IMR-90 (cell line): Measurements from ENCODE around the gene ARHGEF17. TPM values are rescaled to one million over a fixed set of nuclear protein-coding genes. Genes with fewer than 3 reads are reported as not detected.

Source experiments
- ATAC-seq: fragments of 200-7000 bp; cut with Tn5 transposase; 2 replicates; pipeline ENCODE4 v1.9.1; 2020; ENCODE audit warnings: low read depth, mild to moderate bottlenecking, moderate library complexity
- BruUV-seq: library from RNA; stranded (reverse); fragments of 400-500 nt; replicated peaks from 2 replicates; lab custom pipeline; 2021; lab: Mats Ljungman, UMichigan
- CTCF ChIA-PET: fragments of 300-600 bp; formaldehyde crosslinking; extraction: SDS; loops from one replicate; lab custom pipeline; 2021; ENCODE audit warnings: antibody characterized with exemption; lab: Yijun Ruan, JAX
- POLR2A ChIA-PET: fragments of 300-600 bp; sonication (Branson Sonifier 250); formaldehyde crosslinking; loops from one replicate; lab custom pipeline; 2022; ENCODE audit warnings: antibody characterized with exemption; ENCODE audit not compliant: unreplicated experiment; lab: Charles Lee
- DNase-seq: peaks from one replicate; pipeline ENCODE4 v3.0.0; 2013
- H2AFZ ChIP-seq: replicated peaks from 2 replicates; pipeline ENCODE3; 2013; ENCODE audit warnings: low read length, mild to moderate bottlenecking; ENCODE audit not compliant: poor library complexity
- H2AK5ac ChIP-seq: 2 replicates; pipeline ENCODE4 v1.6.1; 2013; ENCODE audit warnings: low read depth, low read length, inconsistent platforms
- H2AK9ac ChIP-seq: replicated peaks from 2 replicates; pipeline ENCODE3; 2013; ENCODE audit warnings: mild to moderate bottlenecking, low read depth, low read length, moderate library complexity; ENCODE audit not compliant: poor library complexity
- H2BK120ac ChIP-seq: 2 replicates; pipeline ENCODE4 v1.6.1; 2013; ENCODE audit warnings: low read depth, low read length, inconsistent platforms
- H2BK15ac ChIP-seq: 3 replicates; pipeline ENCODE4 v1.6.1; 2013; ENCODE audit warnings: low read depth, low read length, inconsistent platforms
- H2BK20ac ChIP-seq: 2 replicates; pipeline ENCODE4 v1.6.1; 2013; ENCODE audit warnings: low read depth, mild to moderate bottlenecking, inconsistent platforms, low read length, moderate library complexity
- H2BK5ac ChIP-seq: 2 replicates; pipeline ENCODE4 v1.6.1; 2013; ENCODE audit warnings: mild to moderate bottlenecking, low read depth, low read length, inconsistent platforms; ENCODE audit not compliant: poor library complexity, severe bottlenecking
- H3K14ac ChIP-seq: replicated peaks from 2 replicates; pipeline ENCODE4 v1.6.1; 2013; ENCODE audit warnings: low read depth, low read length, inconsistent platforms
- H3K18ac ChIP-seq: 2 replicates; pipeline ENCODE4 v1.6.1; 2013; ENCODE audit warnings: low read depth, low read length, control low read depth
- H3K23ac ChIP-seq: 2 replicates; pipeline ENCODE4 v1.6.1; 2013; ENCODE audit warnings: low read depth, low read length, inconsistent platforms
- H3K27ac ChIP-seq: 2 replicates; pipeline ENCODE4 v1.5.1; 2013; ENCODE audit warnings: mild to moderate bottlenecking, control low read depth, low read length; ENCODE audit not compliant: insufficient read depth
- H3K27me3 ChIP-seq: 2 replicates; pipeline ENCODE4 v1.6.1; 2013; ENCODE audit warnings: low read length; ENCODE audit not compliant: control insufficient read depth, insufficient read depth
- H3K36me3 ChIP-seq: 2 replicates; pipeline ENCODE4 v1.6.1; 2013; ENCODE audit warnings: low read length, mixed read lengths; ENCODE audit not compliant: control insufficient read depth, insufficient read depth
- H3K4ac ChIP-seq: 2 replicates; pipeline ENCODE4 v1.6.1; 2013; ENCODE audit warnings: low read depth, low read length, inconsistent platforms
- H3K4me1 ChIP-seq: 2 replicates; pipeline ENCODE4 v1.6.1; 2013; ENCODE audit warnings: low read length, mixed read lengths; ENCODE audit not compliant: control insufficient read depth, insufficient read depth
- H3K4me2 ChIP-seq: 2 replicates; pipeline ENCODE4 v1.6.1; 2013; ENCODE audit warnings: low read depth, mild to moderate bottlenecking, control low read depth, low read length, moderate library complexity
- H3K4me3 ChIP-seq: 2 replicates; pipeline ENCODE4 v1.5.1; 2013; ENCODE audit warnings: low read depth, mild to moderate bottlenecking, control low read depth, low read length, moderate library complexity; ENCODE audit not compliant: insufficient read depth
- H3K56ac ChIP-seq: 2 replicates; pipeline ENCODE4 v1.6.1; 2013; ENCODE audit warnings: low read length, inconsistent platforms; ENCODE audit not compliant: insufficient read depth; ENCODE audit errors: extremely low read depth
- H3K79me1 ChIP-seq, 2 experiments: 2 replicates each; pipeline ENCODE4 v1.6.1; 2013; ENCODE audit warnings: low read length in 2 of 2, inconsistent platforms in 1 of 2, low read depth in 1 of 2
- H3K9ac ChIP-seq: 2 replicates; pipeline ENCODE4 v1.6.1; 2013; ENCODE audit warnings: low read depth, low read length, control low read depth
- H3K9me1 ChIP-seq: 2 replicates; pipeline ENCODE4 v1.6.1; 2013; ENCODE audit warnings: low read length, inconsistent platforms; ENCODE audit not compliant: insufficient read depth
- H3K9me3 ChIP-seq: 2 replicates; pipeline ENCODE4 v1.6.1; 2013; ENCODE audit warnings: low read length; ENCODE audit not compliant: control insufficient read depth, insufficient read depth
- H4K20me1 ChIP-seq: 2 replicates; pipeline ENCODE4 v1.6.1; 2013; ENCODE audit warnings: low read length, inconsistent platforms; ENCODE audit not compliant: insufficient read depth
- H4K5ac ChIP-seq: 2 replicates; pipeline ENCODE4 v1.6.1; 2013; ENCODE audit warnings: mild to moderate bottlenecking, low read depth, low read length, control low read depth
- H4K8ac ChIP-seq, 2 experiments: 2 replicates each; pipeline ENCODE4 v1.6.1; 2013; ENCODE audit warnings: low read depth in 2 of 2, low read length in 2 of 2, control low read depth in 1 of 2, inconsistent platforms in 1 of 2
- H4K91ac ChIP-seq: 2 replicates; pipeline ENCODE4 v1.6.1; 2013; ENCODE audit warnings: low read depth, low read length, inconsistent platforms; ENCODE audit not compliant: insufficient read depth
- CEBPB ChIP-seq: IDR thresholded peaks from 2 replicates; pipeline ENCODE4 v1.6.1; 2012; ENCODE audit warnings: low read depth, low read length, improper control_type of control experiment
- CHD1 ChIP-seq: IDR thresholded peaks from 2 replicates; pipeline ENCODE4 v1.6.1; 2012; ENCODE audit warnings: low read depth, low read length, improper control_type of control experiment
- MXI1 ChIP-seq: IDR thresholded peaks from 2 replicates; pipeline ENCODE4 v1.6.1; 2012; ENCODE audit warnings: low read depth, mild to moderate bottlenecking, low read length, moderate library complexity, borderline replicate concordance
- NFE2L2 ChIP-seq: fragments of 150-350 bp; IDR thresholded peaks from 2 replicates; pipeline ENCODE4 v1.6.1; 2016; ENCODE audit warnings: low read depth, mild to moderate bottlenecking, low read length
- SMC3 ChIP-seq: fragments of 150-350 bp; IDR thresholded peaks from 2 replicates; pipeline ENCODE4 v1.6.1; 2016; ENCODE audit warnings: low read depth, mild to moderate bottlenecking, antibody characterized with exemption, low read length, moderate library complexity
- WGBS, 2 experiments: methylation state at CpG; one replicate each; pipeline versions ENCODE4 v1.1.5 to v1.1.7; 2013; ENCODE audit warnings: missing lambda C conversion rate in 2 of 2; ENCODE audit not compliant: insufficient read length in 1 of 2; ENCODE audit errors: extremely low coverage in 2 of 2; 5-methylcytosine and 5-hydroxymethylcytosine counted together
- dilution Hi-C: fragments of 300-500 bp; cut with HindIII; formaldehyde crosslinking; loops from one replicate; pipeline ENCODE4 v1.14.3; 2018; ENCODE audit warnings: low sequenced_read_pairs; ENCODE audit not compliant: unreplicated experiment
- in situ Hi-C: fragments of 300-500 bp; cut with MboI; formaldehyde crosslinking; loops from 3 replicates; pipeline ENCODE4 v1.14.3; 2019; ENCODE audit warnings: low sequenced_read_pairs, inconsistent platforms, mixed read lengths
- intact Hi-C: fragments of 100-400 bp; cut with micrococcal nuclease; formaldehyde crosslinking; loops from 2 replicates; pipeline ENCODE4 v1.10.0; 2022
- polyA plus RNA-seq, 3 experiments: library from polyadenylated mRNA; depleted of rRNA; stranded (reverse); fragments of >200 nt; gene quantifications; 2 replicates each; pipeline ENCODE4 v1.2.3, GENCODE V29; 2012; ENCODE audit warnings: low replicate concordance in 1 of 3
- total RNA-seq: library from RNA; depleted of rRNA; stranded (reverse); fragments of >200 nt; gene quantifications from 2 replicates; pipeline ENCODE4 v1.2.3, GENCODE V29; 2012

Gene ARHGEF17
- total and polyA plus RNA-seq, 2 of the 4 experiments (the other 2 are of a cell fraction): 21.7 to 97.7 TPM

GRCh38 chr11:73386546-73386945 is 78.5 kb downstream of the ARHGEF17 start:
- Histone ChIP-seq H2BK120ac (no peak overlapping the region), H3K23ac (no peak overlapping the region), H3K27me3 (no peaks in the 10 kb centered on the region), H4K91ac (no peak overlapping the region), H3K56ac (no peak overlapping the region), H3K79me1 (peaks cover 36 to 54% of the 10 kb centered on the region in 2 experiments), H2BK15ac (no peak overlapping the region), H4K20me1 (peaks cover 24% of the 10 kb centered on the region), H4K5ac (no peak overlapping the region), H2AK9ac (peak overlapping the region; percentile 86), H2BK20ac (no peak overlapping the region), H3K9me3 (no peaks in the 10 kb centered on the region), H4K8ac (no peak overlapping the region), H3K18ac (no peak overlapping the region), H3K4me1 (peaks cover 33% of the 10 kb centered on the region), H3K9me1 (peaks cover 21% of the 10 kb centered on the region; the same call in 1 of the 2 replicates), H3K9ac (no peak overlapping the region), H3K4me3 (no peak overlapping the region), H2AK5ac (no peak overlapping the region), H3K4me2 (no peak overlapping the region), H3K4ac (0 out of 2 replicates have a peak overlapping the region, but pooled peaks have one; percentile 9), H3K14ac (no peak overlapping the region), H3K36me3 (no peaks in the 10 kb centered on the region), H2AFZ (no peak overlapping the region), H3K27ac (no peak overlapping the region), H2BK5ac (no peak overlapping the region)
- DNase-seq (no peak), ATAC-seq (no peak)
- dilution Hi-C loops: no loop called here
- intact Hi-C loops: no loop called here
- 97% methylated on average over 4 of the region's 8 CpGs; no CpG with 5 or more reads in 1 of the 2 experiments for WGBS, 2 experiments
- in situ Hi-C loops: no loop called here
- ChIA-PET CTCF (no interaction called here), POLR2A (no interaction called here)
- no TSS peak for BruUV-seq
- no peak for TF ChIP-seq SMC3
- TF ChIP-seq CHD1: no peak
- no peak for TF ChIP-seq MXI1
- TF ChIP-seq CEBPB: no peak
- no peak for TF ChIP-seq NFE2L2
